HG03060 (cell line): ENCODE measurements around the gene PFKP.
"Not testable (repeated sequence)": the region's sequence is repeated elsewhere in the genome, so short reads cannot be mapped to it uniquely, and the experiment has no call there.

Experiments
- ATAC-seq: cut with Tn5 transposase; IDR thresholded peaks from one replicate; pipeline ENCODE4 v1.9.1; 2021; ENCODE audit warnings: low read depth, moderate number of reproducible peaks; ENCODE audit not compliant: unreplicated experiment

The PFKP gene

DNA sequence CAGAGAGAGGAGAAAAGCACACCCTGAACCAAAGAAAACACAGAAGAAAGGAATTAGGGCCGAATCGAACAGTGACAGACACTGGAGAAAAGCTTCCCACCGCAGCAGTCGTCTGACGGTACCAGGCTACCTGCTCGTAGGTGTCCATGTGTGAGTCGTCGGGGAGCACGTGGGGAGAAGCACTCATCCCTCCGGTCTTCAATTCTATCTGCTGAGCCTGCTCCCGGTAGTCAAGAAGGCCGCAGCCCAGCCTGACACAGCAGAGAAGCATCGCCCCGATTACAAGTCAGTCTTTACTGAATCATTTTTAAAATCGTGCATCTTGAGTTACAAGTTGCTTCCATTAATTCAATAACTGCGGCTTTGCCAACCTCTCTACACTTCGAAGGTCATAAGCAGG lies 80.7 kb downstream of the PFKP start:
- ATAC-seq = no peak

DNA sequence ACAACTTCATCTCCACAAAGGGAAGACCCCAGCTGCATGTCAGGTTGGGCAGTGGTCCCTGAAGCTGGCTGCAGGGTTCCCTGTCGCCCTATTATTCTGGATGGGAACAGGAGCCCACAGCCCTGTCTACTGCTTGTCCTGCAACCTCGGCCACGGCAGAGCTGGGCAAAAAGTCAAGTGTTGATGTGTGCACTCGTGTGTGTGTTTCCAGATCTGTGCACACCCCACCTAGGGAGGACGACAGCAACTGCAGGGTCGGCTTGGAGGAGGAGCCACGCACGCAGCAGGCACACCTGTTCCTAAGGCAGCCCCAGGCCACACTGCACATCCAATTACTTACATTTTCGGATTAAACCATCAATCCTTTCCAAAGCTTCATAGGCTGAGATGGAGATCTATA lies 81.6 kb downstream of the PFKP start:
- no peak for ATAC-seq

DNA sequence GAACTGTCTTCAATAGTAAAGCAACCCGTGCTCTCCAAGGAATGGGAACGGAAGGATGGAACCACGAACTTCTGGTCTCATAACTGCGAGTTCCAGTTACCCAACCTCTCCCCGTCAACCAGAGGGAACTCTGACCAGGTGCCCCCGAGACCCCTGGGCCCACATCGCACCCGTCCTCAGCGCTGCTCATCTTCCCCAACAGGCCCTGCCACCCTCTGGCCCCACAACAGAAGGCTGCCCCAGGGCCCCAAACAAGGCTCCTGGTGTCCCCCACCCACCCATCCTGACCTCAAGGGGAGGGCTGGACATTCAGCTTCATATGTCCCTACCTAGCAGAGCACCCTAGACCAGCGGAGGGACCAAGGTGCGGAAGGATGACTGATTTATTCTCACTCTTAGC lies 82.6 kb downstream of the PFKP start:
- ATAC-seq = no peak

DNA sequence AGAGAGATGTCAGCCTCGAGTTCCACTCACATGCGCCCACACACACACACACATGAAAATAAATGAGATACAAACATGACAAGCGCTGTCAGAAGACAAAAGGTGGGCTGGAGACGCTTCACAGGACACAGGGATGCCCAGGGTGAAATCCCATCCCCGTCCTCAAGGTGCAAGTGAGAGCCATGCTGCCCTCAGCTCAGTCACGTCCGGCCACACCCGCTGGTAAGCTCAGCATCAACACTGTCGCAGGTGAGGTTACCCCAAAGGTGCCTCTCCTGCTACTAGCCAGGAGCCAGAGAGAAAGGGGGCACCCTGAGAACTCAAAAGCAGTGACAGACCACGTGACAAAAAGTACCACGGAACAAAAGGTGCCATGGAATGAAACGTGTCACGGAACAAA lies 83.0 kb downstream of the PFKP start:
- ATAC-seq = no peak

DNA sequence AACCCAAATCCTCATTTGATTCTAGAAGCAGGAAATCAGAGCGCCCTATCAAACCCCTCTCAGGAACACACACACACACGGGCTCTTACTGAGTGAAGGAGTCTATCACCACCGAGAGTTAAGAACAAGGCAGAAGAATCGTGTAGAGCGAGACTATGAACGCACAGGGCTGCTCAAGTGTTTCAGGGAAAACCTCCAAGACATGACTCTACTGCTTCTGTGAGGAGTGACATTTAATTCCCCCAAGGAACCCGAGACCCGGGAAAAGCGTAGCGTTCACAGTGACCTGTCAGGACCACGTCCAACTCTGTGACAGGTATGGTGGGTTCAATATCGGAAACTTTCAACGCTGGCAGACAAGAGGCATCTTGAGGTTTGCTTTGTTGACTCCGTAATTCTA lies 83.6 kb downstream of the PFKP start:
- ATAC-seq = no peak

DNA sequence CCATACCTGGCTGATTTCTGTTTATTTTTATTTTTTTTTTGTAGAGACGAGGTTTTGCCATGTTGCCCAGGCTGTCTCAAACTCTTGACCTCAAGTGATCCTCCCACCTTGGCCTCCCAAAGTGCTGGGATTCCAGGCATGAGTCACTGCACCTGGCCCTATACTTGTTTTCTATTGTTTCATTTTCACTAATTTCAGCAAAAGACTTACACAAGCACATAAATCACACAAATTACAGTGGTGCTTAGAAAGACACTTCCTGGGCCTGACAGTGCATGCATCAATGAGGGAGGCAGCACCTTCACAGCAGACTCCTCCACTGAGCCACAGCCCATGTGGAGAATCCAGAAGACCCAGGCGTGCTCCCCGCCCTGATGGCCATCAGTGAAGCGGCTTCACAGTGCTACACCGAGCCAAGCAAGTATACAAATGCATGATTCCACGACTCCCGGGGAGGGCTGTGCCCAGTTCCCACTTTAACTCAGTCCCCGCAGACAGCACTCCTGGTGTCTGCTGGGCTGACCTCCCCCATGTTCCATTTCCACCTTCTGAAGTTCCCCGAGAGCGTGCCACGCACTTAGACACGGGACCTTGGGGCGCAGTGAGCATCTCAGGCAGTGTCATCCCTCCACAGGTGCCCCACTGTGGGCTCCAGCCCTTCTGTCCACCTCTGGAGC lies 84.7 kb downstream of the PFKP start:
- ATAC-seq = no peak

DNA sequence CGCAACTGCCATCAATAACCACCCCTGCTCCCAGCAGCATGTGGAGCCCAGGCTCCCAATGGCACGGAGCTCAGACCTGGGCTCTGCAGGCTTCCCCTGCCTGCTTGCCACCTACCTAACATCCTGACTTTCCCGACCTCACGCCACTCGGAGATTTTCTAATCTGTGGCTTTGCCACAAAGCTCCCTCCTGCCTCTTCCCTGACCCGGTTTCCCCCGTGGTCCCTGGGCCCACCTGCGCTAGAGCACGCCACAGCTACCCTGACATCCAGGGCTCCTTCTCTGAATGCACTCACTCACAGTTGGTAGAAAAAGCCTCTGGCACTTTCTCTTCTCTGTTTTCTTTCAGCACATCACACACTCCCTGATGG lies 85.2 kb downstream of the PFKP start:
- no peak for ATAC-seq

DNA sequence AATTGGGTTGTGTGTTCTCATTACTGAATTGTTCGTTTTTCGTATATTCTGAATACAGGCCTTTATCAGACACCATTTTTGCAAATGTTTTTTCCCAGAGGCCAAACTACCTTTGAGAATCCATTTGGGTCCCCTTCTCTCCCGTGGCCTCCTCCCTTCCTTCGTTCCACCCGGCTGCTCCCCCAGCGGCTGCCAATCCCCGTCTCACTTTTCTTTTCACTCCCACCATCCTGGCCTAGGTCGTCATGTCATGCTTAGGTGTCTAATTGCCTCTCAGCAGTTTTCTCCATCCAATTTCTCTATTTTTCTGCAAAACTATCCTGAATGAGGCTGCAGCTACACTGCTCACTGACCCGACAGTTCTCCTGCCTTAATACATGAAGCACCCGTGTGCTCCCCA lies 87.3 kb downstream of the PFKP start:
- no peak for ATAC-seq

DNA sequence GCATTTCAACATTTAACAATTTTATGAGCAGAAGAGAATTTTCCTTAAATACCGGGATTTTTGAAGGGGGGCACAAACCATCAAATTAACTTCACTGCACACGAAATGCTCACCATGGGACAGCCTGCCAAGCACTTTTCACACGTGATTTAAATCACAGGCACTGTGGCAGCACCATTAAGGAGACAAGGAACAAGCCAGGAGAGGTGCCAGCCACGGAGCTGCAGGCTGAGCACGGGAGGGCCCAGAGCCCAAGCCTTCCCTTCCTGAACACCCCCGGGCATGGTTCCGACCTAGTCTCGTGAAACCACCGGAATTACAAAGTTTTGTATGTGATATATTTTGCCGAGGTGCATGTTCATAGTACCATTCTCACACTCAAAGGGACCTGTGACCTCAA lies 91.8 kb downstream of the PFKP start:
- no peak for ATAC-seq

DNA sequence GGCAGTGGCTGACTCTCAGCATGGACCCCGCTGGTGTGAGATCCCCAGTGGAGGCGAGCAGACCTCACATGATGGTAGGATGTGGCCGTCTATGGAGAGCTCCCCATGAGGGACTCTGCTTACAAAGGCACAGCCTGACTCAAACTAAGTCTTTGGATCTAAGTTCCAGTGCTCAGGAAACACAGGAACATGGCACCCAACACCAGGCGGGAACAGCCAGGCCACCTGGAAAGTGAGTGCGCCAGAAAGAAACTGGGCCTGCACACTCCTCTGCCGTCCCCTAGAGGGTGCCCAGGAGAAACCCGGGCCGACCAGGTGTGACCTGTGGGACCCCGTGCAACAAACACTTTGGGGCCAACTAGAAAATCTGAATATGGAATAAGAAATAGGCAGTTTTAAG lies 95.2 kb downstream of the PFKP start:
- no peak for ATAC-seq

DNA sequence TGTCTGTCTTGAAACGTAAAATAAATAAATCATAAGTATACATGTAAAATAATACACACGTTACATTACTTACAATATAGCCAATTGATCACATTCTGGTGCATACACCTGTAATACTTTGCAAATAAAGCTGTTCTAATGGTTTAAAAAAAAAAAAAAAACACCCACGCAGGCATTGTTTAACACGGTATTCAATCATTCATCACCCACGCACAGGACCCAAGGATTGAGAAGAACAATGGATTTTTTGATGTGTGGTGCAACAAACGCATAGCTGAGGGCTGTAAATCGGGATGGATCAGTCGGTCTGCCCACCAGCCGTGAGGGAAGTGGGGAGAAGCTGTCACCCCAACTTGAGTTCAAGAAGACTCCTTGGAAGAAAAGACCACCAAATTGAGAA lies 96.5 kb downstream of the PFKP start:
- ATAC-seq = no peak

DNA sequence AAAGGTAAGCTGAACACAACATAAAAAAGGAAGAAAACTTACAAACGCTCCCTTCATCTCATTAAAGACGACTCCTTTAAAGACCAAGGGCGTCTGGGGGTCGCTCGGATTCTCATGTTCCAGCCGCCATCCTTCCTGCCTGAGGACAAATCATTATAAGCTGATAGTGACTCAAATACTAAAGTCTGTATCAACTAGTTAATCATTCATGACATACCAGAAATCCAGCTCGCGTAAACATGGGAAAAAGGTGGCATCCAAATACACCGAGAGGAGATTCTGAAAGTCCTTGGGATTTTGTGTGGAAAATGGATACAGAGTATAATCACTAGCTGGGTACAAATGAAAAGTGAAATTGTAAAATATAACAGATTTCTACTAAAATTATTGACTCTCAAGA lies 97.8 kb downstream of the PFKP start:
- no peak for ATAC-seq

DNA sequence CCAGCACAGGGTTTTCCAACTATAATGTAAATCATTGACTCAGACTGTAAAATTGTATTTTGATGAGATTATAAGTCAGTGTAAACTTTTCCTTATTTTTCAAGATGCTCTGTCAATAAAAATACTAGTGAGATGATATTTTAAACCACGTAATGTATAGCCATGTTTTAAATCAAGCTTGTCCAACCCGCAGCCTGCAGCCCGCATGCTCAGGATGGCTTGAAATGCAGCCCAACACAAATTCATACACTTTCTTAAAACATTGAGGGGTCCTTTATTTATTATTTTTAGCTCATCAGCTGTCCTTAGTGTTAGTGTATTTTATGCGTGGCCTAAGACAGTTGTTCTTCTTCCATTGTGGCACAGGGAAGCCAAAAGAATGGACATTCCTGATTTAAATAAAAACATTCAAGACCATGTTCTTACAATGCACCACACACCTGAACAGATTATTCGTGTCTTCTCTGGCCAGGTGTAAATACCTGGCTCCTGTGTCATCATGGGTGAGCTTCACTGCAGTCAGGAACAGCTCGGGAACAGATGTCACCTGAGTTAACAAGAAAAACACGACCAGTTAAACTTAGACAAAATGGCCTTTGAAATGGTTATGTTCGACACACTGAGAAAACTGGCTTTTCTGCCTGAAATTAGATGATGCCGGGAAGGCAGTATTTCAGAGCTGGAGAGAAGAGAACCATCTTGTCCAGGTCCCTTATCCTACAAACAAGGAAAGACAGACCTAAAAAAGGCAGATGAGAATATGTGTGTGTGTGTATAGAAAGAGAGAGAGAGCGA lies 99.3 kb downstream of the PFKP start:
- no peak for ATAC-seq

DNA sequence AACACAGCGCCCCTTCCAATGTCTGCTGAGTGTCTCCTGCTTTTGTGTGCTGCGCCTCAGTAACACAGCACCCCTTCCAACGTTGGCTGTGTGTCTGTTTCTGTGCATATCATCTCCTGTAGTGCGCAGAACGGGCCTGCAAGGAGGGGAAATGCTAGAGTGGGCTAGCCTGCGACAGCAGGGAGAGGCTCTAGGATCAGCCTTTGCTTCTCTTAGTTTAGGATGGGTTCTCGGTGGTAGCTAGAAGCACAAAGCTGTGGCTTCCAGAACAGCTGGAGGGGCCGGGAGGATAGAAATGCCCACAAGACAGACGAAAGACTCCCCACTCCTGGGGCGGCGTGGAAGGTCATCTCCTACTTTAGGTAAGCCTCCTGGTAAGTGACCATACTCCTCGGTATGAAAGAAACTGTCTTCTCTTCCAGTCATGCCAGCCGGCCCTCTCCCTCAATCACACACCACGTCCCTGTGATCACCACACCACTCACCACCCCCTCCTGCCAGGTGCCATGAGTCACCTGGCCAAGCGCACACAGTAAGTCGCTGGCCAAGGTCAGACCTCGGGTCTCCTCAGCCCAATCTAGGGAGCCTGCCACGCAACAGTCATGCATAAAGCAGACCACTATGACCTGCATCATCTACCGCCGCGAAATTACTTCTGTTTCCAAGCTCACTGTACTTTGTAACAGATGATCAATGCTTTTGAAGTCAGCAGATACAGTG lies 100.4 kb downstream of the PFKP start:
- ATAC-seq = no peak

DNA sequence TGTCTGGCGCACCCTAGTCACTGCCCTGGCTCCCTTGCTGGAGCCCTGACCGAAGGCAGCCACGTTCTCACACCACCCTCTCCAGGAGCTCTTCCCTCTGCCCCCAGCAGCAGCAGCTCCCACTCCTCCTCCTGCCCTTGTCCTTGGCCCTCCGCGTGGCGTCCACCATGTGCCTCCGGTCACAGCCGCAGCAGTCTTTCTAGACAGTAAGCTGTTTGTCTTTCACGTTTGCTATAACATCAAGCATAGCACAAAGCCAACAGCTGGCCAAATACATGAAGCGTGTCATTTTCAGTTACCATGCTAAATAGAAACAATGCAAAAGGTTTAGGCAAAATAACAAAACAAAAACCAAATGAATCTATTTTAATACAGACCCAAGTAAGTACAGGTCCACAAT lies 101.9 kb downstream of the PFKP start:
- ATAC-seq = no peak

DNA sequence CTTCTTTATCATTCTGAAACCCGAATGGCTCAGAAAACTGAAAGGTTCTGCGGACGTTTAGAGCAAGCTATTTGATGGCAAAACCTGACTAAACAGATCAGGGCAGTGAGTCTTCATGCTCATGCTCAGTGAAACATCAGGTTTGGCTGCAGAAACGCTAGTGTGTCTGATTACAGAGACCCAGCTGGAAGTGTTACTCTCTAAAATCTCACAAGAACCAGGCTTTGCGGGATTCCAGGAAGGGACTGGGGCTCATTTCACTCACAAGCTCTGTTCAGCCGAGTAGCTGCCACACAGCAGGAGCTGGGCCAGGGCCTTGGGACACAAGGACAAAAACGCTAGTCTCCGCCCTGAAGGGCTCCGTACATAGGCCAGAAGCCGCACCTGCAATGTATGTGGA lies 102.3 kb downstream of the PFKP start:
- ATAC-seq = no peak

DNA sequence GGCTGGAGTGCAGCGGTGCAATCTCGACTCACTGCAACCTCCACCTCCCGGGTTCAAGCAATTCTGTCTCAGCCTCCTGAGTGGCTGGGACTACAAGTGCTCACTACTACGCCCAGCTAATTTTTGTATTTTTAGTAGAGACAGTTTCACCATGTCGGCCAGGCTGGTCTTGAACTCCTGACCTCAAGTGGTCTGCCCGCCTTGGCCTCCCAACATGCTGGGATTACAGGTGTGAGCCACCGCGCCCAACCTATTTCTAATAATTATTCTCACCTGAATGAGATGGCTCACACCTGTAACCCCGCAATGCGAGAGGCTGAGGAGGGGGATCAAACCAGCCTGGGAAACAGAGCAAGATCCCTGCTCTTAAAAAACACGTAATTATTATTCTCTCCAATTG lies 104.1 kb downstream of the PFKP start:
- ATAC-seq = not testable (repeated sequence)

DNA sequence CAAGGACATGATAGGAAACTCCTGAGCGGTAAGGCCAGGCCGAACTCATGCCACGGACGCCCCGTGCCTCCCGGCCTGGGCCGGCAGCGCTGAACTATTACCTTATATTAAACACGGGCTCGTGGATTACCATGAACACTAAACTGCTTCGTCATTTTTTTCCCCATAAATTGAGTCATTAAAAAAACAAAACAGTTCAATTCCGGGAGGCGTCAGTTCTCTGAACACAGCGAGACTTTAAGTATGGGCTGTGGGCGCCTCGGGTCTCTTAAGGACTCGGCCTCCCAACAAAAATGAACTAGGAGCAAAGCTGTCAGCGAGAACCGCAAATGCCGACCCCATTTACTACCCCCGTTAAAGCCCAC lies 104.7 kb downstream of the PFKP start:
- ATAC-seq = no peak

DNA sequence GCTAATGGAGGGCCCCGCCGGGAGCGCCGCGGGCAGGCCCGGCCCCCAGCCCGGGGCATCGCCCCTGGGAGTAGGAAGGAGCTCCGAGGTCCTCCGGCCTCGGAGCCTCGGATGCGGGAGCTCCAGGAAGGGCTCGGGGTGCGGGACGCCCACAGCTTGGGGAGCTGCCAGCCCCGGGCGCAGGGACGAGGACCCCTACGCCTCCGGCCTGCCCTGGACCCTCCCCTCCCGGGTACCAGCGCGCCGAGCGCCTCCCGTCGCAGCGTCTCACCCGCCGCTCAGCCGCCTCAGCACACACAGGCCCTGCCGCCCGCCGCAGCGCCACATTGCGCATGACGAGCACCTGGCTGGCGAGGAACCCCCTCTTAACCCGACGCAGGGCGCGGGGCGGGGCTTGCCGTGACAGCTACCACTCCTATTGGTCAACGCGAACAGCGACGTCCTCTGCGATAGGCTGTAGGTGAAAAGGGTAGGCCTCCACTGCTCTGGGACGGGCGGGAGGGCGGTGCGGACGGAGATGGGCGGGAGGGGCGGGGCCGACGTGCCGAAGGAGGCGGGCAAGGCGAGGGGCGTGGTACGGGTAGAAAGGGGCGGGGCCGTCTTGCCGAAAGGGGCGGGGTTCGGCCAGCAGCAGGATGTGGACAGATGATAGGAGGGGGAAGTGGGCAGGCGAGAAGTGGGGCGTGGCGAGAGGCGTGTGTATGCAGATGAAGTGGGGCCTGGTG lies 105.3 kb downstream of the PFKP start, which contains the start of gene PITRM1:
Gene PITRM1 (minus strand): TSS at position 337 of the 725 bp plus-strand sequence. CDS start 10 bp downstream, at position 327.
- peak; percentile 98 for ATAC-seq

DNA sequence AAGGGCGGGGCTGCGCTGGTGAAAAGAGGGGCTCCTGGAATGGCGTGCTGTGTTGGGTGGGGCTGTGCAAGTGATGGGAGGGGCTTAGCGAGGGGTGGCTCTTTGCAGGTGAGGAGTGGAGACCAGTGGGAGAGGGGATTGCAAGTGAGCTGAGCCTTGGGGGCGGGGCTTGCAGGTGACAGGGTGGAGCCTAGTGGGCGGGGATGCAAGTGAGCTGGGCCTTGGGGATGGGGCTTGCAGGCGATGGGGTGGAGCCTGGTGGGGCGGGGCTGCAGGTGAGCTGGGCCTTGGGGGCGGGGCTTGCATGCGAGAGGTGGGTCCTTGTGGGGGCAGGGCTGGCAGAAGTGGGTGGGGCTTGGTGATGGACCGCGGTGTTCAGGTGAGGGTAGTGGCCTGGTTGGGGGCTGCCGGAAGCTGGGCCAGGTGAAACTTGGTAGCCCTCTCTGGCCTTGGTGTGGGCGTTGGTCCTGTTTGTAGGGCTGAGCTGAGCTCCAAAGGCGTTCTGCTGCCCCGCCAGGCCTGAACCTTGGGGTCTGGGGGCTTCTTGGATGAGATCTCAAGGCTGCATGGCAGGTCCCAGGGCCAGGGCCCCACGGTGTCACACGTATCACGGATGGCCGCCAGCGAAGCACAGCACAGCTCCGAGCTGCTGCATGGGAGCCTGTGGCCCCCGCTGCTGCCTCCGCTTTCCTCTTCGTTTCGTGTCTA lies 106.0 kb downstream of the PFKP start:
- no peak for ATAC-seq
